Esophagus squamous epithelium (tissue), 5 donors: ENCODE results near the gene ZNF211. TPM values are rescaled to one million over a fixed set of nuclear protein-coding genes. Genes with fewer than 3 reads are reported as not detected.
A peak's percentile ranks its signal among the peaks of the same experiment; 100 is the strongest.

Experiments
- DNase-seq: peaks from one replicate; lab custom pipeline; 2025; lab: John Stamatoyannopoulos, UW
- H3K27ac ChIP-seq, 4 donors: fragments of 200-600 bp; sonication (generic); one replicate each; pipeline ENCODE4 v1.5.1; 2016 to 2019; ENCODE audit warnings: mild to moderate bottlenecking in 1 of 4
- H3K27me3 ChIP-seq, 4 donors: fragments of 200-600 bp; sonication (generic); 1 replicate in 3 of 4; 2 replicates in 1 of 4; pipeline versions ENCODE4 v1.5.1 to v1.6.0; 2017 to 2021; ENCODE audit warnings: antibody characterized with exemption in 1 of 4
- H3K36me3 ChIP-seq, 3 donors: fragments of 200-600 bp; sonication (generic); one replicate each; pipeline ENCODE4 v1.5.1; 2016 to 2019
- H3K4me1 ChIP-seq, 3 donors: fragments of 200-600 bp; sonication (generic); one replicate each; pipeline ENCODE4 v1.5.1; 2017 to 2019
- H3K4me3 ChIP-seq, 4 donors: fragments of 200-600 bp; sonication (generic); 1 replicate in 3 of 4; 2 replicates in 1 of 4; pipeline ENCODE4 v1.5.1; 2016 to 2019; ENCODE audit warnings: mild to moderate bottlenecking in 2 of 4, moderate library complexity in 1 of 4
- H3K9me3 ChIP-seq, 3 donors: fragments of 200-600 bp; sonication (generic); one replicate each; pipeline ENCODE4 v1.5.1; 2016 to 2019
- POLR2A ChIP-seq, 4 donors: fragments of 450-650 bp; IDR thresholded peaks; one replicate each; pipeline ENCODE4 v1.6.1; 2017; ENCODE audit warnings: antibody characterized with exemption in 4 of 4, mild to moderate bottlenecking in 4 of 4, moderate library complexity in 3 of 4
- WGBS, 2 donors: methylation state at CpG; one replicate each; pipeline ENCODE4 v1.1.5; 2018; 5-methylcytosine and 5-hydroxymethylcytosine counted together
- intact Hi-C: fragments of 100-400 bp; cut with DNase I; formaldehyde crosslinking; loops from one replicate; pipeline ENCODE4 v1.15.0; 2022
- total RNA-seq, 4 donors: library from RNA; depleted of rRNA; stranded (reverse); fragments of >200 nt; gene quantifications; one replicate each; pipeline ENCODE4 v1.1.0, GENCODE V29; 2016
- TF ChIP-seq, protein P1 (sequence below), 6 experiments: fragments of 450-650 bp in 4 of 6; fragments of 200-600 bp in 2 of 6; sonication (generic) in 2 of 6; IDR thresholded peaks; one replicate each; pipeline ENCODE4 v1.5.1; 2016 to 2019; ENCODE audit warnings: antibody characterized with exemption in 6 of 6, mild to moderate bottlenecking in 4 of 6, moderate library complexity in 4 of 6
- donor health status: DM: yes; HTN: yes; CAD: no.

ZNF211 gene
- total RNA-seq, 4 donors from 2014 or later: 2.9 to 7.7 (median 5.9) TPM

DNA sequence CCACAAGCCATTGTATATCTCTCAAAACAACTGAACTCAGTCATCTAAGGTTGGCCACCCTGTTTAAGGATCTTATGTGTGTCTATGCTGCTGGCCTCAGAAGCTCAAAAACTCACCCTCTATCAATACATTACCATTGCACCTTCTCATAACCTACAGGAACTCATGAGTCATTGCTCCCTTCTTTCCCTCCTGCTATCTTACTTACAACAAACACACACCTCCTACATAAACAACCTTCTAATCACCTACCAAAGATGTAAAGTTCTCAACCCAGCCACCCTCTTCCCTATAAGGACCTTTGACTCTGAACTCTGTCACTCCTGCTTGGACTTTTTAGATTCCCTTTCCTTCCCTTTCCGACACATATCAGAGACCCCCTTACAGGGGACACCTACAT is 22.5 kb downstream of the ZNF211 start:
- H3K9me3 ChIP-seq: peaks cover 0 to 23% (median 0%) of the 10 kb centered on the region in 3 donors

GRCh38 chr19:57656346-57656745 is 23.4 kb downstream of the ZNF211 start:
- intact Hi-C loops: no loop called here
- Histone ChIP-seq H3K4me1 (peaks cover 0 to 6% (median 0%) of the 10 kb centered on the region in 3 donors), H3K9me3 (peaks cover 0 to 22% (median 0%) of the 10 kb centered on the region in 3 donors), H3K4me3 (no peak overlapping the region), H3K27me3 (peaks cover 0 to 34% (median 0%) of the 10 kb centered on the region in 4 donors), H3K27ac (no peak overlapping the region), H3K36me3 (no peaks in the 10 kb centered on the region)
- 53 to 71% methylated on average over 1 of the region's 1 CpG for WGBS, 2 donors
- TF ChIP-seq, protein P1, sequence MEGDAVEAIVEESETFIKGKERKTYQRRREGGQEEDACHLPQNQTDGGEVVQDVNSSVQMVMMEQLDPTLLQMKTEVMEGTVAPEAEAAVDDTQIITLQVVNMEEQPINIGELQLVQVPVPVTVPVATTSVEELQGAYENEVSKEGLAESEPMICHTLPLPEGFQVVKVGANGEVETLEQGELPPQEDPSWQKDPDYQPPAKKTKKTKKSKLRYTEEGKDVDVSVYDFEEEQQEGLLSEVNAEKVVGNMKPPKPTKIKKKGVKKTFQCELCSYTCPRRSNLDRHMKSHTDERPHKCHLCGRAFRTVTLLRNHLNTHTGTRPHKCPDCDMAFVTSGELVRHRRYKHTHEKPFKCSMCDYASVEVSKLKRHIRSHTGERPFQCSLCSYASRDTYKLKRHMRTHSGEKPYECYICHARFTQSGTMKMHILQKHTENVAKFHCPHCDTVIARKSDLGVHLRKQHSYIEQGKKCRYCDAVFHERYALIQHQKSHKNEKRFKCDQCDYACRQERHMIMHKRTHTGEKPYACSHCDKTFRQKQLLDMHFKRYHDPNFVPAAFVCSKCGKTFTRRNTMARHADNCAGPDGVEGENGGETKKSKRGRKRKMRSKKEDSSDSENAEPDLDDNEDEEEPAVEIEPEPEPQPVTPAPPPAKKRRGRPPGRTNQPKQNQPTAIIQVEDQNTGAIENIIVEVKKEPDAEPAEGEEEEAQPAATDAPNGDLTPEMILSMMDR (IDR thresholded peaks at IDR 0.05): no peak
- TF ChIP-seq POLR2A (IDR thresholded peaks at IDR 0.05): no peak
- no peak for DNase-seq

More for the DNA sequence above, 22.5 kb downstream of the ZNF211 start:
- Histone ChIP-seq H3K4me3 (no peak overlapping the region), H3K27ac (no peak overlapping the region), H3K4me1 (peaks cover 0 to 14% (median 0%) of the 10 kb centered on the region in 3 donors), H3K27me3 (peaks cover 0 to 31% (median 0%) of the 10 kb centered on the region in 4 donors), H3K36me3 (no peaks in the 10 kb centered on the region)
- intact Hi-C loops: no loop called here
- DNase-seq: no peak
- 75 to 100% methylated on average over 1 of the region's 1 CpG for WGBS, 2 donors
- TF ChIP-seq, protein P1 (IDR thresholded peaks at IDR 0.05): no peak
- TF ChIP-seq POLR2A (IDR thresholded peaks at IDR 0.05): no peak

DNA sequence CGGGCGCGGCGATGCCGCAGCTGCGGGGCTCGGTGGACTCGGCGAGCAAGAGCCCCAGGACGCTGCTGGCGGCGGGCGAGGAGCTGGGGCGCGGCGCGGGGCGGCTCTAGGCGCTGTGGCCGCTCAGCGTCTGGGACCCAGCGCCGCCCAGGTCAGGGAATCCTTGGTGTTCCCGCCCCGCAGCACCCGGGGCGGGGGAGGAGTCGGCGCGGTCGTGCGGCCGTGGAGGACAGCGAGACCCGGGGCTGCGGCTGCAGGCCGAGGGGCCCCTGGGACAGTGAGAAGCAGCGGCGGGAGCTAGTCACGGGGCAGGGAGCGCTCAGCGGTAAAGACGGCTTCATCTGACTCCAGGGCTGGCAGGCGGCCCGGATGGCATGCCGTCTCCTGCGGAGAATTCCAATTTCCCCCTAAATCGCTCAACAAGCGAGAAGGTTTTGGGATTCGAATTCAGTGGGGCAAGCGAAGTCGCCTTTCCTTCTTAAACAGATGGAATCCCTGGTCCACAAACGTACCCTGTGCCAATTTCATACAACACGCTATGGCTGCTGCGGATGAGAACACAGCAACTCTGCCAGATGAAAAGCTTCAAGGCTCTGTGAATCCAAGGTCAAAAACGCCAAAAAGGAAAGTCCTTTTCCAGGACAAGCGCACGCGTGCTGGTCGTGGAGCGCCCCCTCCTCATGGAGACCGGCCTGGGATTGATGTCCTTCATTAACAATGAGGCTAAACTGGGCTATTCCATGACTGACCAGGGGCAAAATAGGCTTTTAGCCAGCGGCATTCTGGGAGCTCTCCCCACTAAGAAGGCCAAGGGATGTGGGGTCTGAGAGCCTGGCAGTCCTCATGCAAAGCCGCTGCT is 31.5 kb downstream of the ZNF211 start:
- DNase-seq: no peak
- TF ChIP-seq POLR2A (IDR thresholded peaks at IDR 0.05): no peak
- TF ChIP-seq, protein P1 (IDR thresholded peaks at IDR 0.05): no peak
- peaks cover 0 to 23% (median 8%) of the 10 kb centered on the region in 3 donors for H3K4me1 ChIP-seq
- no peaks in the 10 kb centered on the region for H3K9me3 ChIP-seq
- intact Hi-C loops: no loop called here
- peak overlapping the region; percentile 40 to 77 (median 50) for H3K4me3 ChIP-seq
- H3K27me3 ChIP-seq: peaks cover 0 to 40% (median 0%) of the 10 kb centered on the region in 4 donors
- 3 to 4% methylated on average over 30 to 37 of the region's 64 CpGs for WGBS, 2 donors
- H3K36me3 ChIP-seq: no peaks in the 10 kb centered on the region
- peak overlapping the region; percentile 28 to 80 (median 67) for H3K27ac ChIP-seq

DNA sequence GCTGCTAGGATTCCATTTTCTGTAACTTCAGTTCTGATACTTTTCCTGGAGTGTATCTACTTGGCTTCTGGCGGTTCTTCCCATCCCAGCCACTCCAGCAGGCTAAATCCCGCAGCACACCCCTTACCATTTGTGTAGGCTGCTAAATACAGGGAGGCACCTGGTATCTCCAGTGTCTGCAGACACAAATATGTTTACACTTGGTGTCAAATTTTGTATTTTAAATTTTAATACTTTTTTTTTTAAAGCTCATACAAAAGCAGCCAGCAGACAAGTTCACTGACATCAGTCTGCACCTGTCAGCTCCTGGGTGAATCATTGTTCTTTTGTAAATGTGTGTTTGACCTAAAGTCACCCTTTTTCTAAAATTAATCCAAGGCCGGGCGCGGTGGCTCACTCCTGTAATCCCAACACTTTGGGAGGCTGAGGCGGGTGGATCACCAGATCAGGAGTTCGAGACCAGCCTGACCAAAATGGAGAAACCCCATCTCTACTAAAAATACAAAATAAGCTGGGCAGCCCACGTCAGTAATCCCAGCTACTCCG is 32.4 kb downstream of the ZNF211 start:
- H3K9me3 ChIP-seq: no peaks in the 10 kb centered on the region
- TF ChIP-seq POLR2A (IDR thresholded peaks at IDR 0.05): no peak
- TF ChIP-seq, protein P1 (IDR thresholded peaks at IDR 0.05): no peak

DNA sequence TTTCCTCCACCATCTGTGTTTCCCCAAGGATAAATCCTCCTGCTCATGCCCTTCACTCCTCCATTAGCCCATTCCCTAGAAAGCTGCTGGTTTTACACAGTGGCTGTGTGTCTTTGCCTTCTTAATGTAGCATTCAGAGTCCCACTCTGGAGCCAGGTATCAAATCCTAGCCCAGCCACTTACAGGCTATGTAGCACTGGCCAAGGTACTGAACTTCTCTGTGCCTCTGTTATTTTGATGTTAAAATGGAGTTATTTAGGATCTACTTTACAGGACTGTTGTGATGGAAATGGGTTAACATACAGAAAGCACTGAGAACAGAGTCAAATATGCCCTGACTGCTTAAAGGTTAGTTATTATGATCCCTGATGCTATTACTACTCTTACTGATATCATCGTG is 34.3 kb downstream of the ZNF211 start:
- no peak for TF ChIP-seq POLR2A (IDR thresholded peaks at IDR 0.05)
- TF ChIP-seq, protein P1 (IDR thresholded peaks at IDR 0.05): no peak
- no peaks in the 10 kb centered on the region for H3K36me3 ChIP-seq
- no peak for DNase-seq
- intact Hi-C loops: no loop called here
- no peak overlapping the region for H3K27ac ChIP-seq
- H3K27me3 ChIP-seq: peaks cover 0 to 29% (median 0%) of the 10 kb centered on the region in 4 donors
- H3K4me1 ChIP-seq: peaks cover 0 to 23% (median 8%) of the 10 kb centered on the region in 3 donors
- no peaks in the 10 kb centered on the region for H3K9me3 ChIP-seq
- no peak overlapping the region for H3K4me3 ChIP-seq
- WGBS, 2 donors: 67 to 92% methylated on average over 1 of the region's 1 CpG

More for the DNA sequence above, 32.4 kb downstream of the ZNF211 start:
- Histone ChIP-seq H3K4me3 (peak overlapping the region in 2 of 4 donors; percentile 42 to 59), H3K4me1 (peaks cover 0 to 23% (median 8%) of the 10 kb centered on the region in 3 donors), H3K27ac (no peak overlapping the region), H3K36me3 (no peaks in the 10 kb centered on the region), H3K27me3 (peaks cover 0 to 33% (median 0%) of the 10 kb centered on the region in 4 donors)
- 57 to 59% methylated on average over 8 of the region's 9 CpGs for WGBS, 2 donors
- DNase-seq: no peak
- intact Hi-C loops: no loop called here
